HG03045 (cell line): ENCODE measurements around the gene FBXL19.
A peak's percentile ranks its signal among the peaks of the same experiment; 100 is the strongest.
"Not testable (repeated sequence)": the region's sequence is repeated elsewhere in the genome, so short reads cannot be mapped to it uniquely, and the experiment has no call there.

Experiments used
- ATAC-seq: cut with Tn5 transposase; IDR thresholded peaks from one replicate; pipeline ENCODE4 v1.9.1; 2021; ENCODE audit warnings: mild to moderate bottlenecking, moderate library complexity; ENCODE audit not compliant: unreplicated experiment

FBXL19 gene, protein sequence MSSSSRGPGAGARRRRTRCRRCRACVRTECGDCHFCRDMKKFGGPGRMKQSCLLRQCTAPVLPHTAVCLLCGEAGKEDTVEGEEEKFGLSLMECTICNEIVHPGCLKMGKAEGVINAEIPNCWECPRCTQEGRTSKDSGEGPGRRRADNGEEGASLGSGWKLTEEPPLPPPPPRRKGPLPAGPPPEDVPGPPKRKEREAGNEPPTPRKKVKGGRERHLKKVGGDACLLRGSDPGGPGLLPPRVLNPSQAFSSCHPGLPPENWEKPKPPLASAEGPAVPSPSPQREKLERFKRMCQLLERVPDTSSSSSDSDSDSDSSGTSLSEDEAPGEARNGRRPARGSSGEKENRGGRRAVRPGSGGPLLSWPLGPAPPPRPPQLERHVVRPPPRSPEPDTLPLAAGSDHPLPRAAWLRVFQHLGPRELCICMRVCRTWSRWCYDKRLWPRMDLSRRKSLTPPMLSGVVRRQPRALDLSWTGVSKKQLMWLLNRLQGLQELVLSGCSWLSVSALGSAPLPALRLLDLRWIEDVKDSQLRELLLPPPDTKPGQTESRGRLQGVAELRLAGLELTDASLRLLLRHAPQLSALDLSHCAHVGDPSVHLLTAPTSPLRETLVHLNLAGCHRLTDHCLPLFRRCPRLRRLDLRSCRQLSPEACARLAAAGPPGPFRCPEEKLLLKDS

DNA sequence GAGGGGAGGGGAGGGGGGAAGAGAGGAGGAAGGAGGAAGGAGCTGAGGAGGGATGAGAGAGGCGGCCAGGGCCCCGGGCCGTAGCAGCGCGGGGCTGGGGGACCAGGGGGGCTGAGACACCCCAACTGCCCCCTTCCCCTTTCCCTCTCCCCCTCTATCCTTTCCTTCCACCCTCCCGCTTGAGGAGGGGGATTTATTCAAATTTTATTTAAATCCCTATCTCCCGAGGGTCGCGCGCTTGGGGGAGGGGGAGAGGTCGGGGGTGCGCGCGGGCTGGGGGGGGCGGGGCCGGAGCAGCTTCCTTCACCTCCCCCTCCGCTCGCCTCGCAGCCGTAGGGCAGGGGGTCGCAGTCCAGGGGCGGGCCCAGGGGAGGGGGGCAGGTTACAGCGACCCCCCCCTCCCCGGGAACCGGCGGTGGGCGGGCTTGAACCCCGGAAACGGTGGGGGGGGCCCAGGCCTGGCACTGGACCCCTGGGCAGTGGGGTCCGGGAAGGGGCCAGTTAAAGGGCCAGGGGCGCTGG, at the start of gene FBXL19:
TSS of gene FBXL19 (plus strand) at position 19 of the 522 bp plus-strand sequence. CDS start 2,183 bp downstream, outside the sequence.
- no peak for ATAC-seq

DNA sequence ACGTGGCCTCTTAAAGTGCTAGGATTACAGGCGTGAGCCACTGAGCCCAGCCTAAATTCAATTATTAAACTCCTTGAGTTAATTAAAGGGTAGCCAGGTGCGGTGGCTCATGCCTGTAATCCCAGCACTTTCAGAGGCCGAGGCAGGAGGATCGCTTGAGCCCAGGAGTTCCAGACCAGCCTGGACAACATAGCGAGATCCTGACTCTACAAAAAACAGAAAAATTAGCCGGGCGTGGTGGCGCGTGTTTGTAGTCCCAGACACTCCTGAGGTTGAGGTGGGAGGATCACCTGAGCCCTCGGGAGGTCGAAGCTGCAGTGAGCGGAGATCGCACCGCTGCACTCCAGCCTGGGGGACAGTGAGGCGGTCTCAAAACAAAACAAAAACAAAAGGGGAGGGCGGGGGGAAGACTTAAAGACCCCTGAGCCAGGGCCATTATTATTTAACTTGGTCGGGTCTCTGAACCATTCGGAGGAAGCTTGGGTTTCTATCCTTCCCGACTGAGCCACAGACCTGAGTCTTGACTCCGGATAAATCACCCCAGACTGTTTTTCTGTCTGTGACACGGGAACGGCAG, 49.0 kb upstream of the FBXL19 start:
- ATAC-seq: no peak

DNA sequence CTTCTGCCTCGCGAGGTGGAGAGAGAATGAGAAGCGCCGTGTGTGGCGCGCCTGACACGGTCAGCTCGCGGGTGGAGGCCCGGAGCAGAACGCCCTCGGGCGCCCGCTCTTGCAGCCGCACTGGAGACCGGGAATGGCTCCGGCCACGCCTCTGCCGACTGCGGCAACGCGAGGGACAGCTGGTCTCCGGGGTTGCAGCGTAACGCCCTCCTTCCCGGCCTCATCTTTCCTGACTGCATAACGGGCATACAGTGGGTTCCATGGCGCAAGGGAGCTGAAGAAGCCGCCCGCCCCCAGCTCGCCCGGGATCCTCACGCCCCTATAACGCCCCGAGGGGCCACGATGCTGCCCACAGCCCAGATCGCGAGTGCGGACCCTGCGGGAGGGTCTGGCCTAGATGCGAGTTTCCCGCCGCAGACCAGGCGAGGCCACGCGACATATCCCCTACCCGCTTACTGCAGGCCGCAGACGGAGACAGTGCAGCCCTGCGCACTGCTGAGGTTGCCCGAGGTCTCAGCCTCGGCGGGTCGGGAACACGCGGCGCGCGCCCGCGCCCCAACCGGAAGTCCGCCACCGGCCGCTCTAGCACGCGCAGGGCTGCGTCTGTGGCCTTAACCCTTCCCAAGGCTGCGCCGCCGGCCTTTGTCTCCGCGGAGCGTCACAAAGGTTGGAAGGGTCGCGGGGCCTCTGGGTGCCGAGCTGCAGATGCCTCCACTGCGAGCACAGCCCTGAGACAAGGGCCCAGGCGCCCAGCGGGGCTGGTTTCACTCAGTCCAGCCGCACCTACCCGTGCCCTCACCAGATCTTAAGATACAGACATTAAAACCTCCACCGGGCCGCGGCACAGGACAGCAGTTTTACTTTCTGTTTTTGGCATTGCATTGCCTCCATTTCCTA, 48.3 kb upstream of the FBXL19 start:
- peak; percentile 79 for ATAC-seq

DNA sequence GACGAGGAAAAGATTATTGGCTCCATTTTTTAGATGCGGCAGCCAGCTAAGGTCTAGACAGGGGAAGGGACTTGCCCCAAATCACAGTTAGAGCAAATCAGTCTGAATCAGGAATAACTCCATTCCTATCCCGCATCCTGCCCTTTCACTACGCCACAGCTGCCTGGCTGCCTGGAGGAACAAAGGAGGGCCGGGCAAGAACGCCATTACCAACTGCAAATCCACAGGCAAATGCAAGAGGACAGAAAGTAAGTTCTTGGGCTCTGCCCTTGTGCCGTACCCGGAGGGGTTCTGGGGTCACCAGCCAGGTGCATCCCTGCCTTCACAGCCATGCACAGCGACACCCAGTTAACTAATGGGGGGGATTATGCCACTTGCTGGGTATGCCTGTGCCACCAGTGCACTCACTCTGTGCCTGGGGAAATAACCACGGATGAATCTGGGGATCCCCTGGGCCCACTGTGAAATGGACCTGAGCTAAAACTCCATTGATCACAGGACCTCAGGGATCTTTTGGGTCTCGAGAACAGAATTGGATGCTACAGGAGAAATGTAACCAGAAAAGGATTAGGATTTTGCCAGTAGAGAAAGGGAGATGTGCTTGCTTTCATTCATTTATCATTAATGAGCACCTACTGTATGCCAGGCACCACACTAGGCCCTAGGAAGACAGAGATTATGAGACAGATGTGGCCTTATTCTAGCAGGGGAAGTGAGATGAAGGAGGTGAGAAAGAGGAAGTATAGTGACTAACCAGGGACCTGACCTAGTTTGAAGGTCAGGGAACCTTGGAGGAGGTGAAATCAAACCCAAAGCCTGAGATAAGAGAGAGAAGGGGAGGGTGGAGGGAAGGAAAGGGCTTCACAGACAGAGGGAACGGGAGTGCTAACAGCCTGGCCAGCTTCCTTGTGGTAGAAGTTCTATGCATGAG, 47.2 kb upstream of the FBXL19 start:
- no peak for ATAC-seq

DNA sequence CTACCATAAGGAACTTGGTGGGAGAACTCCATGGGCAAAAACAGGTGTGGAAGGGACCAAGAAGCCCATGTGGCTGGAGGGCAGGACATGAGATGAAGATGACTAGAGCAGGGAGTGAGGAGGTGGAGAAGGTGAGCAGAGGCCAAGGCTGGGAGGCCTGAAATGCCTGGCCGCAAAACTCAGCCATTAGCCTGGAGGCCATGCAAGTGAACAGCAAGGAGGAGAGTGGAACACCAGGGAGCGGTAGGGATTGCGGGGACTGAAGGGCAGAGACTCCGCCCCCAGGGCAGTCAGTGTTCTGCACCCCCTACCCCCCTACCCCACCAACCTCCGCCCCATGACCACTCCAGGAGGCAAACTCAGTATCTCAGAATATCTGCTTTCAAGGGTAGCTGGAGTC, 46.5 kb upstream of the FBXL19 start:
- ATAC-seq: no peak

DNA sequence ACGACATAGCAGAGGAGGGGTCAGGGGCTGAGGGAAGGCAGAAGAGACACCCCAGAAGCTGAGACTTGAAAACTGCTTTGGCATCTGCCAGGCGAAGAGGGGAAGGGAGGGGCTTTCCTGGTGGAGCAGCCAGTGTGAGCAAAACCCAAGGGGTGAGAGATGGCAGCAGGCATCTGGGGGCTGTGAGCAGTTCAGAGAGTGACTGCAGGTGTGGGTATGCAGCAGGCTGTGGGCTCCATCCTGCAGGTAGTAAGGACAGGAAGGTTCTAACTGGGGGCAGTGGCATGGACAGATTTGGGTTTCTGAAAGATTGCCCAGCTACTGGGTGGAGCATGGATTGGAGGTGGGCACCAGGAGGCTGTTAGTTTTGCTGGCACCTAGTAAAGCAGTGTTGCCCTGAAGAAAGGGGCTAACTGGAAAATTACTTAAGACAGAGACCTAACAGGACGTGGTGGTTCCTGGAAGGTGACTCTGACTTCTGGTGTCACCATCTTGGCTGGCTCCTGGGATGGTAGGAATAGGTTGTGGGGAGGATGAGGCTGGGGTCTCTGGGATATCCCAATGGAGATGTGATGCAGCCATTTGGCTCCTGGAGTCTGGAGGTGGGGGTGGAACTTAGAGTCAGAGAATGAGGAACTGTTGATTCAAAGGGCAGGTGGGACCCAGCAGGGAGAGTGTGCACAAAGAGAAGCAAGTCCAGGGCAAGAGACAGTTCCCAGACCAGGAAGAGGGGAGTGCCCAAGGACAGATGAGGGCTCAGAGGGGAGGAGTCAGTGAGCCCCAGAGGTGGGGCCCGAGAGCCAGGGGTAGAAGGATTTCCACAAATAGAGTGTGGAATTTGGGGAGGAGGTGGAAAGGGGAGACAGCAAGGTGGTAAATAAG, 40.7 kb upstream of the FBXL19 start:
- no peak for ATAC-seq

DNA sequence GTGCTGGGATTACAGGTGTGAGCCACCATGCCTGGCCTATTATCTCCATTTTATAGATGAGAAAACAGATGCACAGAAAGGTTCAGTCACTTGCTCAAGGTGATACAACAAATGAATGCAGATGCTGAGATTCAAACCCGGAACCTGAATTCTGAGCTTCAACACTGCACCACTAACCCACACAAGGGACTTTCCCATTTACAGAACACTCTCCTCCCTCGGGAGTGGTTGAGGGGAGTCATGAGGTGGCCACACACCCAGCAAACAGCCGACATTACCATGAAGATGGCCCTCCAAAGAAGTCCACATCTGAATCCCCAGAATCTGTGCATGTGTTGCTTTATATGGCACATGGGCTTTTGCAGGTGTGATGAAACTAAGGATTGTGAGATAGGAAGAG, 38.6 kb upstream of the FBXL19 start:
- no peak for ATAC-seq

DNA sequence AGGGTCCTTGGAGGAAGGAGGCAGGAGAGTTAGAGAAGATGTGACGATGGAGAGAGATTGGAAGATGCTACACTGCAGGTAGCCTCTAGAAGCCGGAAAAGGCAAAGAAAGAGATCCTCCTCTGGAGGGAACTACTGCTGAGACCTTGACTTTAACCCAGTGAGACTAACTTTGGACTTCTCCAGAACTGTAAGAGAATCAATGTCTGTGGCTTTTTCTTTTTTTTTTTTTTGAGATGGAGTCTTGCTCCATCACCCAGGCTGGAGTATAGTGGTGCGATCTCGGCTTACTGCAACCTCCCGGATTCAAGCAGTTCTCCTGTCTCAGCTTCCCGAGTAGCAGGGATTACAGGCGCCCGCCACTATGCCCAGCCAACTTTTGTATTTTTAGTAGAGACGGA, 38.2 kb upstream of the FBXL19 start:
- ATAC-seq: no peak

DNA sequence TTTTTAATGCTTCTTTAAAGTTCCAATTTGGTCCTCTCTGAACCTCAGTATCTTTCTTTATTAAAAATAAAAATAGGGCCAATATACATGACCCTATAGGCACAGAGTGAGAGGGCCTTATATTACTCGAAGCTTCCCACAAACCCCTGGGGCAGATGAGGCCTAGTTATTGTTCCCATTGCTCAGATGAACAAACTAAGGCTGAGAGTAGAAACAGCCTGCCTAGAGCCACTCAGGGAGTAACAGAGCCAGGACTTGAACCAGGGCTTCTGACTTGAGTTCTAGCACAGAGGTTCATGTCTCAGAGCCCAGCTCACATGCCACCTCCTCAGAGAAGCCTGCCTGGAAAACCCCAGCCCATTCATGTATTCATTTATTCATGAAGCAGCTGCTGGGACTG, 37.2 kb upstream of the FBXL19 start:
- ATAC-seq: no peak

DNA sequence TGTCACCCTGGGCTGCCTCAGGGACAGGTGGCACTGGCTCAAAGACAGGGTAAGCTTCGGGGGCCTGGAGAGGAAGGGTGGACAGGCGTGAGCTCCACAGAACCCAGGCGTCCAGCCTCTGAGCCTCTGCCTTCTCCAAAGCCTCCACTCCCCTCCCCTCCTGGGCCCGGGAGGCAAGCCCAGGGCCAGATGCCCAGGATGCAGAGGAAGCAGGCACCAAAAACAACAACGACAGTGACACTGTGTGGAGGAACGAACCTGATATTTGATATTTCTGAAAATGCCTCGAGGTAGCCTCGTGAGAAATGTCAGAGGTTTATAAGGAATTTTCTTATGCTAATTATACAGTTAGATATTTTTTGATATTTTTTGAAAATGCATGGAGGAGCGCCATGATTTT, 35.4 kb upstream of the FBXL19 start:
- no peak for ATAC-seq

DNA sequence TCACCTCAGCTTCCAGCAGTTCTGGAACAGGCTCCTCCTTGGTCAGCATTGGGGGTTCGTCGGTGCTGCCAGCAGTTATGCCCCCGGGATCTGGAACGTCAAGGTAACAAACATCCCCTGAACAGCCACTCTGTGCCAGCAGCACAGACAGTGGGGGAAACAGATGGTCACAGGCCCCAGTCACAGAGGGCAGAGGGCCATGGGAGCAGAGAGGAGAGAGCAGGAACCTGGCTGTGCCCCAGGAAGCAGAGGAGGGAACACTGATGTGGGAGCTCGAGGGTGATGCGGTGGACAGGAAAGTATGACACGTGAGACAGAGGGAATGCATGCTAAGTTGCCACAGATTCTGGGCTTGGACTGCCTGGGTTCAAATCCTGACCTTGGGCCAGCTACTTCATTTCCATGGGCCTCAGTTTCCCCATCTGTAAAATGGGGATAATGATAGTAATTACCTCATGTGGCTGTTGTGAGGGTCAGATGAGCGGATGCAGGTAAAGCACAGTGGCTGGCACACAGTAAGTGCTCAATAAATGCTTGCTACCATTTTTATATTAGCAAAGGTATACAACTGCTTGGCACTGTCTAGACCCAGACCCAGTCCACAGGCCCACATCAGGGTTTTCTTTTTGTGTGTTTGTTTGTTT, 34.4 kb upstream of the FBXL19 start:
- ATAC-seq: no peak

DNA sequence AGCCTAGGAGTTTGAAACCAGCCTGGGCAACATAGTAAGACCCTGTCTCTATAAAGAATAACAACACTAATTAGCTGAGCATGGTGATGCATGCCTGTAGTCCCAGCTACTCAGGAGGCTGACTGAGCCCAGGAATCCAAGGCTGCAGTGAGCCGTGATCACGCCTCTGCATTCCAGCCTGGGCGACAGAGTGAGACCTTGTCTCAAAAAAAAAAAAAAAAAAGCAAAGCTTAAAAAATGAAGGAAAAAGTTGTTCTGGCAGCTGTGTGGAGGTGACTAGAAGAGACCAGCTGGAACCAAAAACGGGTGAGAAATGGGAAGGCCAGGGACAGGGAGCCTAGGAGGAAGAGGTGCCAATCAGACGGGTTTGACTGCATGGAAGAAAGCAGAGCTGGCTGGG, 33.7 kb upstream of the FBXL19 start:
- ATAC-seq: no peak

DNA sequence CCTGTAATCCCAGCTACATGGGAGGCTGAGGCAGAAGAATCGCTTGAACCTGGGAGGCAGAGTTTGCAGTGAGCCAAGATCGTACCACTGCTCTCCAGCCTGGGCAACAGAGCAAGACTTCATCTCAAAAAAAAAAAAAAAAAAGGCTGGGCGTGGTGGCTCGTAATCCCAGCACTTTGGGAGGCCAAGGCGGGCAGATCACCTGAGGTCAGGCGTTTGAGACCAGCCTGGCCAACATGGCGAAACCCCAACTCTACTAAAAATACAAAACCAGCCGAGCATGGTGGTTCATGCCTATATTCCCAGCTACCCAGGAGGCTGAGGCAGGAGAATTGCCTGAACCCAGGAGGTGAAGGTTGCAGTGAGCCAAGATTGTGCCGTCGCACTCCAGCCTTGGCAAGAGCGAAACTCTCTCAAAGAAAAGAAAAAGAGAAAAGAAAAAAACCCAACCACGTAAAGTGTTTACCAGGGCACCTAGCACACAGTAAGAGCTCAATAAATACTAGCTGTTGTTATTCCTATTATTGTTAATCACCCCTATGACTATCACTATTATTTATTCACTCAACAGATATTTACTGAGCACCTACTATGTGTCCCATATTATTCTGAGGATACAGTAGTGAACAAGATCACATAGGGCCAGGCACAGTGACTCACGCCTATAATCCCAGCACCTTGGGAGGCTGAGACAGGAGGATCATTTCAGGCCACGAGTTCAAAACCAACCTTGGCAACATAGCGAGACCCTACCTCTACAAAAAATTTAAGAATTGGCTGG, 32.1 kb upstream of the FBXL19 start:
- not testable (repeated sequence) for ATAC-seq

DNA sequence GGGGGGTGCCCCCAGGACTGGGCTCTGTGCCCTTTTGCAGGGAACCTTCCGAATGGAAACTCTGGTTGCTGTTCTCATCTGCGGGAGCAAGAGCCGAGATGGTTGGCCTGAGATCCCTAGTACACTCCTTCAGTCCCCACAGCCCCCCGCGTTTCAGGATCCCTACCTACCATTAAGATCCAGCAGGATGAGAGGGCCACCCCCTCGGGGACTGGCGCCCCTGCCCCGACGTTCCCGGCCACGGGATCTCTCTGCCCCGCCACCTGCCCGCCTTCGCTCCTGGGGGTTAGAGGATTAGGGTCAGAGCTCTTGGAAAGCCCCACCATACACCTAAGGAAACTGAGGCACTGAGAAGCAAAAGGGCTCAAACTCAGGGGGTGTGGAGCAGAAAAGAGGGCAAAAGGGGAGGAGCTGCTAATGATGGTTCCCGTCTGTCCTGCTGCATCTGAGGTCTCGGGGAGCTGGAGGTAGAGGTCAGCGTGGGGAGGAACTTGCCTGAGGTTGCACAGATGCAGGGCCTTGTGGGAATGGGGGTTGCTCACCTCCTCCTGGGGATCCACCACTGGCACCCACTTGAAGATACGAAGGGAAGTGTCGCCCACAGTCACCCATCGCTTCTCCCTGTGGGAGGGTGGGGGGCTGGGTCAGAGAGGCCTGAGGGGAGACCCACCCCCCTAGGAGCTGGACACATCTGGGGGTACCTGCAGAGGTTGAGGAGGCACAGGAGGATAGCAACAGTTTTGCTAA, 30.5 kb upstream of the FBXL19 start:
- ATAC-seq: no peak

DNA sequence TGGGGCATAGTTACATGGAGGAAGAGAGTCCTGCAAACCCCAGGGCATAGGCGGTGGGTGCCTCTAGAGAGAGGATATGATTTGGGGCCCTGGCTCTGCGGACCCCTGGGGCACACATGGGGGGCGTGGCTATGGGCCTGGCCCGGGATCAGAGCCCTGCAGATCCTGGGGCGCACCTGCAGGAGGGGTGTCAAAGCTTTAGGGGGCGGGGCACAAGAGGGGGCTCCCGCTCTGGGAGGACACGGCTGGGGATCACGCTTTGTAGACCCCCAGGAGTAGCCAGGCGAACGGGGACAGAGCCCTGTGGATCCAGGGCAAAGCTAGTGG, 30.0 kb upstream of the FBXL19 start:
- peak; percentile 9 for ATAC-seq

DNA sequence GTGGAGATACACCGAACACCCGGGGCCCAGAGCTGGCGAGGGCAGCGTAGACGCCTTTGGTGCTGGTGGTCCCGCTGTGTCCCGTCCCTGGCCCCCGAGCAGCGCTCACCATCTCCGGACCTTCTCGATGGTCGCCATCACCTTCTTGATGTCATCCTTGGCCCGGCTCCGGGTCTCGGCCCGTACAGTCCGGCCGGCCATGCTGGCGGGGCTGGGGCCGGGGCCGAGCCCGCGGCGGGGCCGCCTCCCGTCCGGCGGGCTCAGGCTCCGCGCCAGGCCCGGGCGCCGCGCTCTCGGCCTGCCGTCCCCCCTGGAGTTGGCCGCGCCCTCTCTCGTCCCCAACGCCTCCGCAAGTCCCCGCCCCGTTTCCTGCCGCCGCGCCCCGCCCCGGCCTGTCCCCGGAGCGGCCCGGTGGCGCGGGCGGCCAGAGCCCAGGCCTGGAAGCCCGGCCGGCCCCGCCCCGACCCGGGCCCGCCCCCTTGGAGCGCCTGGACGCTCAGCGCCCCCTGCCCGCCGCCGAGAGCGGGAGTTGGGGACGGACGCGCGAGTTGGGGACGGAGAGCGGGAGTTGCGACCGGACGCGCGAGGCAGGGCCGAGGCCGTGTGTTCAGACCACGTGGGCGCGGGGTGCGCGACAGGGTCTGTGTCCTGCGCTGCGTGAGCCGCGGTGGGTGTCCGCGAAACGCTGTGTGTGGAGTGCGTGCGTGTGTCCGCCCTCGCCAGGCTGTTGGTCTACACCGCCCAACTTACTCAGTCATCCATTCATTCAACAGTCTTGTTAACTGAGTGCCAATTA, 29.4 kb upstream of the FBXL19 start, which contains the start of gene BCL7C:
TSS of gene BCL7C (minus strand) at position 334 of the 796 bp plus-strand sequence. CDS start at position 201, 133 bp downstream.
- ATAC-seq: peak; percentile 71
